Measurements from ENCODE around the gene WDR59. TPM values are rescaled to one million over a fixed set of nuclear protein-coding genes. Genes with fewer than 3 reads are reported as not detected.

The WDR59 gene
- total and polyA plus RNA-seq, 3 experiments from 2014 or later: 13.0 to 56.5 (median 55.9) TPM

DNA sequence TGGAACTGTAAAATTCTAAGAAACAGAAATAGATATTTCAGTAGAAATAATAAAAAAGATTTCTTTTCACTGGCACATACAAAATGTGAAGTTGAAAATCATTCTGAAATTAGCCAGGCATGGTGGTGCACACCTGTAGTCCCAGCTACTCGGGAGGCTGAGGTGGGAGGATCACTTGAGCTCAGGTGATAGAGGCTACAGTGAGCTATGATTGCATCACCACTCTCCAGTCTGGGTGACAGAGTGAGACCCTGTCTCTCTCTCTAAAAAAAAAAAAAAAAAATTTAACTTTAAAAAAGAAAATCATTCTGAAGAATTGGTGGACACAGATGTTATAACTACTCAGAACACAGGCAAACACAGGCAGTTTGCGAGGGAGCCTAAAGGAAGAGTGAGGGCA lies 112.6 kb downstream of the WDR59 start:
- no peak overlapping the region for H3K4me3 ChIP-seq (ENCODE audit: low read length)
- Mint-ChIP-seq H3K36me3 (peaks cover 9 to 47% (median 21%) of the 10 kb centered on the region in 3 donors), H3K9me3 (no peaks in the 10 kb centered on the region), H3K27ac (peak overlapping the region in 2 of 8 donors; percentile 11 to 12), H3K27me3 (no peaks in the 10 kb centered on the region), H3K4me1 (peaks cover 21 to 23% (median 22%) of the 10 kb centered on the region in 3 donors), H3K4me3 (no peak overlapping the region)
- H3K9me3 ChIP-seq (ENCODE audit: low read length): no peaks in the 10 kb centered on the region
- no peak for DNase-seq
- ChIA-PET CTCF (interaction anchor here (4.3 kb wide), 1 partner anchor 10 kb away, joined by 16 read pairs; no protein-coding TSS in a partner anchor), POLR2A (no interaction called here)
- H3K27me3 ChIP-seq (ENCODE audit: insufficient read depth, low read length, poor library complexity, severe bottlenecking): no peaks in the 10 kb centered on the region
- no peak overlapping the region for H3K27ac ChIP-seq (ENCODE audit: low read depth, low read length)
- peaks cover 17% of the 10 kb centered on the region for H3K4me1 ChIP-seq (ENCODE audit: insufficient read depth, low read length)
- no peaks in the 10 kb centered on the region for H3K36me3 ChIP-seq (ENCODE audit: insufficient read depth, low read length)

DNA sequence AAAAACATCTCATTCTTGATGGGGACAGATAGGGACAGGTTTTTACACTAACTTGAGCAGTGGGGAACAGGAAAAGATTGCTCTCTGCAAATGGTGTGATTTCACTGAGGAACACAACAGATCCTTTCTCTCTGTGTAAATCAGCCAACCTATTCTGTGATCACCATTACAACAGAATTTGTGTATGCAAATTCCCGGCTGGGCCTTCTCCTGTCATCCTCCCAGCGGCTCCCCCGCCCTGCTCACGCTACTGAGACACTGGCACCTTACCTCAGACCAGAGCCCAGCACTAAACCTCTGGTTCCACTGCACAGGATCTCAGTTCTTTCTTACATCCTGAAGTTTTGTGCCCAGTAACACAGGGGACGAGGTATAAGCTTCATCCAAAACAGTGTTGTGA lies 113.3 kb downstream of the WDR59 start:
- no peak overlapping the region for H3K4me3 ChIP-seq (ENCODE audit: low read length)
- H3K4me3 Mint-ChIP-seq: no peak overlapping the region
- H3K36me3 Mint-ChIP-seq: peaks cover 8 to 42% (median 16%) of the 10 kb centered on the region in 3 donors
- no peaks in the 10 kb centered on the region for H3K9me3 ChIP-seq (ENCODE audit: low read length)
- no peaks in the 10 kb centered on the region for H3K36me3 ChIP-seq (ENCODE audit: insufficient read depth, low read length)
- CTCF ChIA-PET: interaction anchor here (4.3 kb wide), 1 partner anchor 9 kb away, joined by 16 read pairs; no protein-coding TSS in a partner anchor
- no peak for DNase-seq
- peaks cover 17% of the 10 kb centered on the region for H3K4me1 ChIP-seq (ENCODE audit: insufficient read depth, low read length)
- POLR2A ChIA-PET: no interaction called here
- H3K27ac ChIP-seq (ENCODE audit: low read depth, low read length): no peak overlapping the region
- H3K4me1 Mint-ChIP-seq: peaks cover 21 to 23% (median 22%) of the 10 kb centered on the region in 3 donors
- H3K27ac Mint-ChIP-seq: peak overlapping the region in 4 of 8 donors; percentile 11 to 54 (median 40)
- no peaks in the 10 kb centered on the region for H3K27me3 Mint-ChIP-seq
- H3K9me3 Mint-ChIP-seq: no peaks in the 10 kb centered on the region
- no peaks in the 10 kb centered on the region for H3K27me3 ChIP-seq (ENCODE audit: insufficient read depth, low read length, poor library complexity, severe bottlenecking)

DNA sequence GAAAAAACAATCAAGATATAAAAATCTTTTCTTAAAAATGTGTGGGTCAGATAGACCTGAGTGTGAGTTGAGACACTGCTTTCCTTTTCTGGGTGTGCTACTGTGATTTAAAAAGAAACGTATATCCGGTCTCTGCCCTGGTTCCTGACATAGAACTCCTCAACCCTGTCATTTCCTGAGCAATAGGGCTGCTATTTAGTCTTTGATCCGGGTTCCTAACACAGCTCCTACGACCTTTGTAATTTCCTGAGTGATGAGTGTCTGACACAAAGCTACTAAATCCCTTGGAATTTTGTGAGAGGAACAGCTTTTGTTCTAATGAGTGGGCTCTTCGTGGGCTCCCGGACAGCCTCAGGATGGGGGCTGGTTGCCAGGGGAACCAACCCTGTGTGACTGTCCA lies 116.4 kb downstream of the WDR59 start:
- H3K27ac ChIP-seq (ENCODE audit: low read depth, low read length): no peak overlapping the region
- Mint-ChIP-seq H3K9me3 (no peaks in the 10 kb centered on the region), H3K27ac (peak overlapping the region; percentile 11 to 96 (median 92)), H3K27me3 (peaks cover 0 to 1% of the 10 kb centered on the region in 2 donors), H3K4me3 (peak overlapping the region in 6 of 7 donors; percentile 6 to 51 (median 28)), H3K36me3 (peaks cover 0 to 16% (median 8%) of the 10 kb centered on the region in 3 donors), H3K4me1 (peaks cover 19 to 23% (median 22%) of the 10 kb centered on the region in 3 donors)
- no peak overlapping the region for H3K4me3 ChIP-seq (ENCODE audit: low read length)
- H3K27me3 ChIP-seq (ENCODE audit: insufficient read depth, low read length, poor library complexity, severe bottlenecking): no peaks in the 10 kb centered on the region
- DNase-seq: peak in 2 of 5 donors; percentile 28 to 32
- no peaks in the 10 kb centered on the region for H3K9me3 ChIP-seq (ENCODE audit: low read length)
- POLR2A ChIA-PET: no interaction called here
- H3K4me1 ChIP-seq (ENCODE audit: insufficient read depth, low read length): peaks cover 17% of the 10 kb centered on the region
- H3K36me3 ChIP-seq (ENCODE audit: insufficient read depth, low read length): no peaks in the 10 kb centered on the region
- CTCF ChIA-PET: interaction anchor here (1.4 kb wide), 1 partner anchor 55 kb away, joined by 4 read pairs; no protein-coding TSS in a partner anchor

DNA sequence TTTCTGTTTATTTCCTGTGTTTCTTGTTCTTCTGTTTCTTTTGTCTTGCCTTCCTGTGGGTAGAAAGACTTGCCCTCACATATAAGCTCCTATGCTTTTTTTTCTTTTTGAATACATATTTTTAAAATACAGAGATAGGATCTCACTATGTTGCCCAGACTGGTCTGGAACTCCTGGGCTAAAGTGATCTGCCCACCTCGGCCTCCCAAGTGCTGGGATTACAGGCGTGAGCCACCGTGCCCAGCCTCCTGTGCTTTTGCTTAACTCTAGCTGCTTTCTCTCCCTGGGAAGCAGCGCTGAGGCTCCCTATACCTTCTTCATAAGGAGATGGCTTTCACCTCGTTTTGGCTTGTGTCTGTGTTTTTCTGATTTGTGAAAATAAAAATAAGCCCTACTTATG lies 116.9 kb downstream of the WDR59 start:
- DNase-seq: no peak
- ChIA-PET CTCF (interaction anchor here (1.4 kb wide), 1 partner anchor 55 kb away, joined by 4 read pairs; no protein-coding TSS in a partner anchor), POLR2A (no interaction called here)
- peaks cover 0 to 12% (median 5%) of the 10 kb centered on the region in 3 donors for H3K36me3 Mint-ChIP-seq
- H3K27me3 Mint-ChIP-seq: peaks cover 0 to 1% of the 10 kb centered on the region in 2 donors
- H3K36me3 ChIP-seq (ENCODE audit: insufficient read depth, low read length): no peaks in the 10 kb centered on the region
- no peaks in the 10 kb centered on the region for H3K9me3 Mint-ChIP-seq
- peaks cover 19 to 23% (median 22%) of the 10 kb centered on the region in 3 donors for H3K4me1 Mint-ChIP-seq
- peaks cover 17% of the 10 kb centered on the region for H3K4me1 ChIP-seq (ENCODE audit: insufficient read depth, low read length)
- H3K4me3 Mint-ChIP-seq: peak overlapping the region in 5 of 7 donors; percentile 5 to 51 (median 14)
- no peak overlapping the region for H3K4me3 ChIP-seq (ENCODE audit: low read length)
- H3K27me3 ChIP-seq (ENCODE audit: insufficient read depth, low read length, poor library complexity, severe bottlenecking): no peaks in the 10 kb centered on the region
- peak overlapping the region; percentile 11 to 96 (median 92) for H3K27ac Mint-ChIP-seq
- H3K27ac ChIP-seq (ENCODE audit: low read depth, low read length): no peak overlapping the region
- no peaks in the 10 kb centered on the region for H3K9me3 ChIP-seq (ENCODE audit: low read length)

DNA sequence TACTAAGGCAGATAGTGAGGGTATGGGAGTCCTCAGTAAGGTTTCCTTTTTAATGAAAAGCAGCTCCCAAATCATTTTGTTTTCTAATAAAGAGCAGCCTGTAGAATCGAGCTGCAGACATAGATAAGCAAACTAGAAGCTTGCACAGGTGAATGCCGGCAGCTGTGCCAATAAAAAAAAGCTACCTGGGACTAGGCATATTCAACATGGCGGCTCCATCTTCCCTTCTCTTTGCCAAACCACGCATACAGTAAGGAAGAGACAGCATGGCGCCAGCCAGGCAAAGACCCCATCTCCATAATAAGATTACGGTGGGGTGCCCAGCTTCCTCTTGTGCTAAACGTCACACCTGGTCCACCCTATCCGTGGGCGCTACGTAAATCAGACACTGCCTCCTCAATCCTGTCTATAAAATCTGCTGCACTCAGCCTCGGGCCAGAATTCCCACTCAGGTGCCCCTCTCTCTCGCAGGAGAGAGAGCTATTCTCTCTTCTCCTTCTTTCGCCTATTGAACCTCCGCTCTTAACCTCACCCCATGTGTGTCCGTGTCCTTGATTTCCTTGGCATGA lies 117.6 kb downstream of the WDR59 start:
- Mint-ChIP-seq H3K4me1 (peaks cover 19 to 26% (median 26%) of the 10 kb centered on the region in 3 donors), H3K27ac (peak overlapping the region in 7 of 8 donors; percentile 47 to 96 (median 91)), H3K36me3 (peaks cover 0 to 9% (median 5%) of the 10 kb centered on the region in 3 donors), H3K27me3 (peaks cover 1 to 4% of the 10 kb centered on the region in 2 donors), H3K9me3 (no peaks in the 10 kb centered on the region), H3K4me3 (no peak overlapping the region)
- DNase-seq: no peak
- peaks cover 17% of the 10 kb centered on the region for H3K4me1 ChIP-seq (ENCODE audit: insufficient read depth, low read length)
- CTCF ChIA-PET: interaction anchor here (1.4 kb wide), 1 partner anchor 54 kb away, joined by 4 read pairs; no protein-coding TSS in a partner anchor
- no peaks in the 10 kb centered on the region for H3K27me3 ChIP-seq (ENCODE audit: insufficient read depth, low read length, poor library complexity, severe bottlenecking)
- H3K36me3 ChIP-seq (ENCODE audit: insufficient read depth, low read length): no peaks in the 10 kb centered on the region
- no peak overlapping the region for H3K27ac ChIP-seq (ENCODE audit: low read depth, low read length)
- H3K4me3 ChIP-seq (ENCODE audit: low read length): no peak overlapping the region
- POLR2A ChIA-PET: no interaction called here
- H3K9me3 ChIP-seq (ENCODE audit: low read length): no peaks in the 10 kb centered on the region

DNA sequence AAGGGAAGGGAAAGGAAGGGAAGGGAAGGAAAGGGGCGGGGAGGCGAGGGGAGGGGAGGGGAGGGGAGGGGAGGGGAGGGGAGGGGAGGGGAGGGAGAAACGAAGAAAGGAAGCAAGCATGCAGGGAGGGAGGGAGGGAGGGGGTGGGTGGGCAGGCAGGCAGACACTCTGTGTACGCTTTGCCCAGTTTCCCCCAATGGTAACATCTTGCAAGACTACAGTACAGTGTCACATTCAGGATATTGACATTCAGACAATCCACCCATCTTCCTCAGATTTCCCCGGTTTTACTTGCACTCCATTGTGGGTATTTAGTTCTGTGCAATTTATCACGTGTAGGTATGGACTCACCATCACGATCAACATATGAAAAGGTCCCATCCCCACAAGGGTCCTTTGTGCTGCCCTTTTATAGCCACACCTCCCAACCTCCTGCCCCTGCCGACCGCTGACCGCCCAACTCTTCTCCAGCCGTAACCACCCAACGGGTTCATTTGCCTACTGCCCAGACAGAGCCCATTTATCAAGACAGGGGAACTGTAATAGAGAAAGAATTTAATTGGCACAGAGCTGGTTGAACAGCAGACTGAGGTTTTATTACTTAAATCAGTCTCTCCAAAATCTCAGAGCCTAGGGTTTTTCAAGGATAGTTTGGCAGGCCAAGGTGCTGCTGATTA lies 118.9 kb downstream of the WDR59 start:
- Mint-ChIP-seq H3K27ac (peak overlapping the region in 4 of 8 donors; percentile 49 to 87 (median 66)), H3K4me3 (no peak overlapping the region), H3K4me1 (peaks cover 19 to 26% (median 26%) of the 10 kb centered on the region in 3 donors), H3K27me3 (peaks cover 1 to 4% of the 10 kb centered on the region in 2 donors), H3K9me3 (no peaks in the 10 kb centered on the region), H3K36me3 (peaks cover 0 to 2% (median 1%) of the 10 kb centered on the region in 3 donors)
- H3K27me3 ChIP-seq (ENCODE audit: insufficient read depth, low read length, poor library complexity, severe bottlenecking): no peaks in the 10 kb centered on the region
- ChIA-PET CTCF (interaction anchor here (0.7 to 1.5 kb wide), 2 partner anchors 245 to 417 kb away, joined by 3 read pairs; no protein-coding TSS in a partner anchor), POLR2A (no interaction called here)
- no peak for DNase-seq
- peaks cover 17% of the 10 kb centered on the region for H3K4me1 ChIP-seq (ENCODE audit: insufficient read depth, low read length)
- no peaks in the 10 kb centered on the region for H3K9me3 ChIP-seq (ENCODE audit: low read length)
- H3K27ac ChIP-seq (ENCODE audit: low read depth, low read length): no peak overlapping the region
- no peak overlapping the region for H3K4me3 ChIP-seq (ENCODE audit: low read length)
- no peaks in the 10 kb centered on the region for H3K36me3 ChIP-seq (ENCODE audit: insufficient read depth, low read length)

DNA sequence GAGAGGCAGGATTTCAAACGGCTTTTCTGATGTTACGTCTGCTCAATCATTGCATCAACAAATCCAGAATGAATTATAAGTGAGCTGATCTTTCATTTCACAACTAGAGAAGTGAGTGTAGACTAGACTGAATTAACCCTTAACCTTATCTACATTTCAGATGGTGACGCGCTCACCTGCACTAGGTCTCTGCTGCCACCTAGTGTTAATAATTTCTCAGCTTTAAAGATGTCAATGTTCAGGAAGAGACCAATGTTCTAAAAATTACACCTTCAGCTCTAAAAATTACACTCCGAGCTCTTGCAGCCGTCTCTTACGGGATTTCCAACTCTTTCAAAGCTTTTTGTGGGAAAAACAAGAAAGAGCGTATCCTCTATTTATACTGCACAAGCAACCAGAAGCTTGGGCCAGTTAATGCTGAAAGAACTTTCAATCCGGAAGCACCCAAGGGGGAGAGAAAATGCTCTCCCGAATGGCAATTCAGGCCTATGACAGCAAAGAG lies 122.1 kb downstream of the WDR59 start:
- peak in 2 of 5 donors; percentile 8 to 14 for DNase-seq
- H3K27me3 ChIP-seq (ENCODE audit: insufficient read depth, low read length, poor library complexity, severe bottlenecking): no peaks in the 10 kb centered on the region
- H3K4me3 Mint-ChIP-seq: no peak overlapping the region
- ChIA-PET CTCF (interaction anchor here (0.7 to 3.6 kb wide), 14 partner anchors 10 to 336 kb away, joined by 3 to 41 read pairs (median 4); partner anchors contain the start of gene RFWD3), POLR2A (no interaction called here)
- H3K27me3 Mint-ChIP-seq: peaks cover 1 to 7% of the 10 kb centered on the region in 2 donors
- H3K4me1 Mint-ChIP-seq: peaks cover 4 to 8% (median 7%) of the 10 kb centered on the region in 3 donors
- H3K9me3 Mint-ChIP-seq: no peaks in the 10 kb centered on the region
- no peak overlapping the region for H3K4me3 ChIP-seq (ENCODE audit: low read length)
- H3K27ac Mint-ChIP-seq: no peak overlapping the region
- no peak overlapping the region for H3K27ac ChIP-seq (ENCODE audit: low read depth, low read length)
- no peaks in the 10 kb centered on the region for H3K9me3 ChIP-seq (ENCODE audit: low read length)
- H3K36me3 Mint-ChIP-seq: no peaks in the 10 kb centered on the region
- no peaks in the 10 kb centered on the region for H3K36me3 ChIP-seq (ENCODE audit: insufficient read depth, low read length)
- H3K4me1 ChIP-seq (ENCODE audit: insufficient read depth, low read length): peaks cover 5% of the 10 kb centered on the region
